MCF 10A (cell line): Measurements from ENCODE around the gene PRUNE1. TPM values are rescaled to one million over a fixed set of nuclear protein-coding genes. Genes with fewer than 3 reads are reported as not detected.

Experiments used
- BruUV-seq: library from RNA; stranded (reverse); fragments of 400-500 nt; replicated peaks from 2 replicates; lab custom pipeline; 2021; lab: Mats Ljungman, UMichigan
- CTCF ChIA-PET: fragments of 300-600 bp; sonication (Branson Sonifier 250); formaldehyde crosslinking; extraction: SDS; loops from one replicate; lab custom pipeline; 2021; ENCODE audit warnings: antibody characterized with exemption, inconsistent platforms; lab: Yijun Ruan, JAX
- POLR2A ChIA-PET: fragments of 300-600, 350-650 bp; sonication (Branson Sonifier 250); formaldehyde crosslinking; extraction: SDS; loops from one replicate; lab custom pipeline; 2020; ENCODE audit warnings: antibody characterized with exemption, inconsistent platforms; lab: Yijun Ruan, JAX
- DNase-seq: peaks from one replicate; pipeline ENCODE4 v3.0.0-alpha.2; 2018; ENCODE audit not compliant: unreplicated experiment
- H3K27ac Mint-ChIP-seq: one replicate; pipeline ENCODE4 v1.8.0; 2022; ENCODE audit warnings: mild to moderate bottlenecking, low read depth, mixed read lengths; ENCODE audit not compliant: unreplicated experiment
- H3K27me3 Mint-ChIP-seq: one replicate; pipeline ENCODE4 v1.8.0; 2022; ENCODE audit warnings: mixed read lengths; ENCODE audit not compliant: insufficient read depth, unreplicated experiment
- H3K36me3 Mint-ChIP-seq: one replicate; pipeline ENCODE4 v1.8.0; 2022; ENCODE audit warnings: mild to moderate bottlenecking, moderate library complexity, mixed read lengths; ENCODE audit not compliant: insufficient read depth, unreplicated experiment
- H3K4me1 Mint-ChIP-seq: one replicate; pipeline ENCODE4 v1.8.0; 2022; ENCODE audit warnings: mixed read lengths; ENCODE audit not compliant: insufficient read depth, unreplicated experiment
- H3K4me3 Mint-ChIP-seq: one replicate; pipeline ENCODE4 v1.8.0; 2022; ENCODE audit warnings: mild to moderate bottlenecking, moderate library complexity, mixed read lengths; ENCODE audit not compliant: unreplicated experiment
- H3K9me3 Mint-ChIP-seq: one replicate; pipeline ENCODE4 v1.8.0; 2022; ENCODE audit warnings: mixed read lengths; ENCODE audit not compliant: unreplicated experiment
- intact Hi-C: fragments of 100-400 bp; cut with micrococcal nuclease; formaldehyde crosslinking; loops from 2 replicates; pipeline ENCODE4 v1.14.1; 2022
- total RNA-seq: library from RNA; stranded (reverse); gene quantifications from 2 replicates; pipeline ENCODE4 v1.2.3, GENCODE V29; 2022
- TF ChIP-seq, protein P1 (sequence below): fragments of 200-600 bp; IDR thresholded peaks from one replicate; pipeline ENCODE4 v1.8.0; 2022; ENCODE audit warnings: antibody characterized with exemption, mild to moderate bottlenecking; ENCODE audit not compliant: unreplicated experiment

The PRUNE1 gene
- total RNA-seq, 1 experiment from 2014 or later, result 17.6 TPM

DNA sequence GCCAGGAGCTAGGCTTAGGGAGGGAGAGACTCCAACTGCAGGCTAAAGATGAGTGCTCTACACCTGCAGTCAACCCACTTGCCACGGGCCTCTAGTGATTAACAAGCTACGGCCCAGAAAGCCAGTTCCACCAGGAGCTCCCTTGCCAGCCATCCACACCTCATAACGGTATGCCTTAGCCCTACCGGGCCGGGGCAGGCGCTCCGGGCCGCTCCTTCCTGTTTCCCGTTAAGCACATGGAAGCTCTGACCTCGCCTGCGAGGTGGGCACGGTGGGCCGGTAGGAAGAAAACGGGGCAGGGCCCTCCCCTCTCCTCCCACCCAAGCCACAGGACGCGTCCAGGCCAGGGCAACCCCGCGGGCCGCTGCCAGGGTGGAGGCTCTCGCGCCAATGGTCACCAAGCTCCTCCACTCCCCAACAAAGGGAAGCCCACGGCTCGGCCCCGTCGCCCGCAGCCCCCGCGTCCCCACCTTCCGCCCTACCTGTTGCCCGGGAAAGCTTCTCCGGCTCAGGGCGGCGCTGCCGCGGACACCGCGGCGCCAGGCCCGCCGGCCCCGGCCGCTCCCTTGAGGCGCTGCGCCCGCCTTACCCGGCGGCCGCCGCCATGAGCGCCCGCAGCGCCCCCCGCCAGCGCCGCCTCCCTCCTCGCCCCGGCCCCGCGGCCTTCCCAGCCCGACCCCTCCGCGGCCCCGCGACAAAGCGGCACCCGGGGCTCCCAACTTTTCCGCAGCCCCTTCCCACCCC, 34.2 kb upstream of the PRUNE1 start:
- no peaks in the 10 kb centered on the region for H3K9me3 Mint-ChIP-seq
- ChIA-PET POLR2A (interaction anchor here (0.6 to 1.9 kb wide), 20 partner anchors 8 to 403 kb away, joined by 3 to 20 read pairs (median 5); partner anchors contain the start of genes ANXA9, GOLPH3L, MCL1 and MINDY1), CTCF (interaction anchor here (0.5 to 2.3 kb wide), 10 partner anchors 8 to 537 kb away, joined by 3 to 21 read pairs (median 3); partner anchors contain the start of gene MINDY1)
- peak overlapping the region; percentile 96 for H3K27ac Mint-ChIP-seq
- peaks cover 9% of the 10 kb centered on the region for H3K36me3 Mint-ChIP-seq
- H3K4me1 Mint-ChIP-seq, result peaks cover 43% of the 10 kb centered on the region
- H3K4me3 Mint-ChIP-seq, result peak overlapping the region; percentile 85
- intact Hi-C loops, result loop anchor here (5.0 kb wide), 1 partner anchor 47 kb away; the partner anchor contains the start of gene SETDB1
- TF ChIP-seq, protein P1, sequence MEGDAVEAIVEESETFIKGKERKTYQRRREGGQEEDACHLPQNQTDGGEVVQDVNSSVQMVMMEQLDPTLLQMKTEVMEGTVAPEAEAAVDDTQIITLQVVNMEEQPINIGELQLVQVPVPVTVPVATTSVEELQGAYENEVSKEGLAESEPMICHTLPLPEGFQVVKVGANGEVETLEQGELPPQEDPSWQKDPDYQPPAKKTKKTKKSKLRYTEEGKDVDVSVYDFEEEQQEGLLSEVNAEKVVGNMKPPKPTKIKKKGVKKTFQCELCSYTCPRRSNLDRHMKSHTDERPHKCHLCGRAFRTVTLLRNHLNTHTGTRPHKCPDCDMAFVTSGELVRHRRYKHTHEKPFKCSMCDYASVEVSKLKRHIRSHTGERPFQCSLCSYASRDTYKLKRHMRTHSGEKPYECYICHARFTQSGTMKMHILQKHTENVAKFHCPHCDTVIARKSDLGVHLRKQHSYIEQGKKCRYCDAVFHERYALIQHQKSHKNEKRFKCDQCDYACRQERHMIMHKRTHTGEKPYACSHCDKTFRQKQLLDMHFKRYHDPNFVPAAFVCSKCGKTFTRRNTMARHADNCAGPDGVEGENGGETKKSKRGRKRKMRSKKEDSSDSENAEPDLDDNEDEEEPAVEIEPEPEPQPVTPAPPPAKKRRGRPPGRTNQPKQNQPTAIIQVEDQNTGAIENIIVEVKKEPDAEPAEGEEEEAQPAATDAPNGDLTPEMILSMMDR, result no peak
- no peaks in the 10 kb centered on the region for H3K27me3 Mint-ChIP-seq
- BruUV-seq, result no TSS peak
- DNase-seq, result peak; percentile 48

DNA sequence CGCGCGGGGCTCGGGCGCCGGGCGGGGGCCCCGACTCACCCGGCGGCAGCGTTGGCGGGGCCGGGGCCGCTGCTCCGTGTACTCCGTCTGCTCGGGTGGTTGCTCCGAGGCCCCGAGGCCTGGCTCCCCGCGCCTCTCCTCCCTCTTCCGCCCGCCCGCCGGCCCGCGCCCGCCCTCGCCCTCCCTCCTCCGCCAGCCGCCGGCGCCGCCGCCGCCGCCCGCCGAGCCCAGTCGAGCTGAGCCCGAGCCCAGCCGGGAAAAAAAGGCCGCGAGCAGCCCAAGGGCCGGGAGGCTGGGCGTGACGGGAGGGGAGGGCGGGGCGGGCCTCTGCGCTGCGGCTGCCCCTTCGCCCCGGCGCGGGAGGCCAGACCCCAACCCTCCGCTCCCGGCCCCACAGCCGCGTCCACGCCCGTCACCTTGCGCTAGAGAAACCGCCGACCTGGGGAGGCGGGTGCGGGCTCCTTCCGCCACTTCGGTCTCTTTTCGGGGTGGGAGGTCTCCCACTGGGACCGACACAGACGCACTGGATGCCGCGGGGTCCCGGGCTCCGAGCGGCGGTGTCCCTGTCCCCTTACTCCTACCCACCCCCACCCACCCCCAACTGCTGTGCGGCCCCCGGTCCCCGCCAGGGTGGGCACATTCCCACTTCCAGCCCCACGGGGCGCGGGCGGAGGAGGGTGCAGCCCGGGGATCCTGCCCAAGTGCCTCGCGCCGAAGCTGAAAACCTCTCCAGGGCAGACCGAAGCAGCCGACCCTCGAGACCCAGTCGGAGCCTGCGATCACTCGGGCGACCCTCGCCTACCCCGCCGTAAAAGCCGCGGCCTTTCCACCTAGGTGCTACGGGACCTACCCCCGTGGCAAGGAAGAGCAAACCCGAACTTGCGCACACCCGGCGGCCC, 33.4 kb upstream of the PRUNE1 start, which contains the start of gene CERS2:
Gene CERS2 (minus strand): TSS at position 256 of the 899 bp plus-strand sequence. CDS start 5,745 bp downstream, outside the sequence.
- intact Hi-C loops, result loop anchor here (5.0 kb wide), 3 partner anchors 48 to 513 kb away; partner anchors contain the start of genes ENSA and SETDB1
- no peaks in the 10 kb centered on the region for H3K9me3 Mint-ChIP-seq
- peaks cover 43% of the 10 kb centered on the region for H3K4me1 Mint-ChIP-seq
- CTCF ChIA-PET, result interaction anchor here (0.7 to 14.2 kb wide), 5 partner anchors 21 to 288 kb away, joined by 3 to 302 read pairs (median 21); partner anchors contain the start of gene MINDY1
- TF ChIP-seq, protein P1, result no peak
- no peaks in the 10 kb centered on the region for H3K27me3 Mint-ChIP-seq
- peak within 1 kb of the TSS; percentile 85 for H3K4me3 Mint-ChIP-seq
- DNase-seq, result peak; percentile 86
- no TSS peak for BruUV-seq
- POLR2A ChIA-PET, result interaction anchor here (1.0 to 1.9 kb wide), 6 partner anchors 9 to 277 kb away, joined by 4 to 20 read pairs (median 7); partner anchors contain the start of genes GOLPH3L and MINDY1
- peak within 1 kb of the TSS; percentile 96 for H3K27ac Mint-ChIP-seq
- peaks cover 4% of the 10 kb centered on the region for H3K36me3 Mint-ChIP-seq

- Mint-ChIP-seq H3K36me3 (no peaks in the 10 kb centered on the region), H3K27ac (peak overlapping the region; percentile 23), H3K4me1 (peaks cover 40% of the 10 kb centered on the region), H3K4me3 (peak overlapping the region; percentile 85), H3K27me3 (no peaks in the 10 kb centered on the region), H3K9me3 (no peaks in the 10 kb centered on the region)
- POLR2A ChIA-PET, result interaction anchor here (0.6 to 3.7 kb wide), 9 partner anchors 10 to 147 kb away, joined by 3 to 43 read pairs (median 5); partner anchors contain the start of genes MINDY1 and SETDB1
- CTCF ChIA-PET, result interaction anchor here (0.6 to 14.2 kb wide), 14 partner anchors 10 to 741 kb away, joined by 3 to 302 read pairs (median 4); partner anchors contain the start of gene MINDY1
- no peak for DNase-seq
- TF ChIP-seq, protein P1, result no peak
- intact Hi-C loops, result loop anchor here (5.0 kb wide), 2 partner anchors 349 to 514 kb away; partner anchors contain the start of gene ENSA
- BruUV-seq, result no TSS peak
Measured at GRCh38 chr1:150976401-150976821, 31.8 kb upstream of the PRUNE1 start.
